NCI-H1092 treated with DMSO at 0.1 percent for 48 hours (cell line): ENCODE data around the gene BBS4.

ENCODE experiments used
- DNase-seq: peaks from one replicate; lab custom pipeline; 2025; lab: John Stamatoyannopoulos, UW

Gene BBS4

DNA sequence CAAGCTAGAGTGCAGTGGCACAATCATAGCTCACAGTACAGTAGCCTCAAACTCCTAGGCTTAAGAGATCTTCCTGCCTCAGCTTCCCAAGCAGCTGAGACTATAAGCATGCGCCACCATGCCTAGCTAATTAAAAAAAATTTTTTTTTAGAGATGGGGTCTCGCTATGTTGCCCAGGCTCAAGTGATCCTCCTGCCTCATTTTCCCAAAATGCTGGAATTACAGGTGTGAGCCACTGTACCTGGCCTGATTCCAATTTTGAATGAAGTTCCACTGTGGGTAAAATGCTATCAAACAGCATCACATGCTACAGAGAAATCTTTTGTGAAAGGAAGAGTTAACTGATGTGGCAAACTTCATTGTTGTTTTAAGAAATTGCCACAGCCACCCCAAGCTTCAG, 80.0 kb downstream of the BBS4 start:
- DNase-seq = no peak

DNA sequence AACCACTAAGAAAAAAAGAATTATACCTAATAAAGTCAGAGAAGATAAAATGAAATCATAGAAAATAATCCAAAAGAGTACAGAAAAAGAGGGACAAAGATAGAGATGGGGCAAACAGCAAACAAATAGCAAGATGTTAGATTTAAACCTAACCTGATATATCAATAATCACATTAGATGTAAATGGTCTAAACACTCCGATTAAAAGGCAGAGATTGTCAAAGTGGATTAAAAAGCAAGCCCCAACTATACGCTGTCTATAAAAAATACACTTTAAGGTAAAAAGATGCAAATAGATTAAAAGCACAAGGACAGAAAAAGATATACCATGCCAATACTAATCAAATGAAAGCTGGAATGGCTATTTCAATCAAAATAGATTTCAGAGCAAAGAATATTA, 80.8 kb downstream of the BBS4 start:
- DNase-seq = no peak

DNA sequence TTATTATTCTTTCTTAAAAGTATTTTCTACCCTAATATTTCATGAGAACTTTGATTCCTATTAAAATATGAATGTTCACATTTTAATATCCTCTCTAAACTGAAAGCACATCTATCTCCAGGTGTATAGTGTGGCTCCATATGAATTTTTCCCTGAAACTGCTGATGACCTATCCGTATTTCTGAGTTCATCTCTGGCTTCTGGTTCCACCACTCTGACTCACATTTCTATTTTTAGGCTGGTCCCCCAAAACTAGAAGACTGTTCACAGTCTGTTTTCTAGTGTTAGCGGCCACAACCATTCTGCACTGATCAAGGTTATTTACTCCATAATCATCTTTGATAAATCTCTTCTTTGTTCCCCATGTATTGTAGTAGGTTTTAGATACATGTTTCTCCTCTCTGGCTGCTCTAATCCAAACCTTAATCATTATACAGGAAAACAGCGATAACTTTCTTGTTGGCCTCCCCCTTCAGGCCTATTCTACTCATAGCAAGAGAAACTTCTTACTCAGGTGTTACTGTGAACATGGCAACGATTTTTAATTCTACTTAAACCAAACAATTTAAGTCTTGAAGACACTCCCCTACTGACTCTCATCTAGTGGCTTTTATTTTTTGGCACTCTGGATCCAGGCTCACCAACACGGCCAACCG, 84.8 kb downstream of the BBS4 start:
- DNase-seq = no peak

DNA sequence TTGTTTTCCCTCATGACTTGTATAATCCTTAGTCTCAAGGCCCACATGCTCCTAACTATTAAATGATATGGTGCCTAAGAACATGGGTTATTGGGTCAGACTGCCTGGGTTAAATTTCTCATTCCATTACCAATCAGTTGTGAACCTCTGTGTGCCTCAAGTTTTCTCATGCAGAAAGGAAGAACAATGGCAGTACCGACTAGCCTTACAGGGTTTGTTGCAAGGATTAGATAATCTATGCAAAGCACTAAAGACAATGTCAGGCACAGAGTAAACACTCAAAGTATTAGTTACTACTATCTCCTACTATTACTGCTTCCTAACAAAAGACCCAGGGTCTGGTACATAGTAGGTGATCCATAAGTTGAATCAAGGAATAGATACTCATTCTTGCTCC, 85.3 kb downstream of the BBS4 start:
- no peak for DNase-seq

DNA sequence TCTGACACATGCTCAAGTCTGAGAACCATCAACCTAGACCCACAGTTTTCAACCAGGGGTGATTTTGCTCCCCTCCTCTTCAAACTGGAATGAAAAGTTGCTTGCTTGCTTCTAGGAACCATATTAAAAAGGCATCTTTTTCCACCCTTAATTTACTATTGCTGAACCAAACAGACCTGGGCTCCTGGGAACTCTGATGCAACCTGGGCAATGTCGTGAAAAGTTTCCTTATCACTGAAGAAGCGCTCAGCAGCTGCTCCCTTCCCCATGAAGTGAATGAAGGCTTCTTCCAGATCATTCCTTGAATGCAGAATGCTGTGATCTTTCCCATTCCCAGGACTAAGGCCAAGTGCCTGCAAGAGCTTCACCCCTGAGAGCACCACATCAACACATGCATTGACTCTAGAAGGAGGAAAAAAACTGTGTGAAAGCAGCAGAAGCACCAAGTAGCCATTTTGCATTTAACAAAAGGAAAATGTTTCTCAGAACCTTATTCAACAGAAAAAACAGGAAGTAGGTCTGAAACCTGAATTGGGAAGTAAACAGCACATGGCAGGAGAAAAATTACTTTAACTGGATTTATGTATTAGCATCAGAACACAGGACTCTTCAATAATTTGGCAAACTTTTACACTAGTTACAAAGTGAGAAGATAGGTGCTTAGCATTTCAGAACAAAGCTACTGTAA, 88.8 kb downstream of the BBS4 start:
- no peak for DNase-seq

DNA sequence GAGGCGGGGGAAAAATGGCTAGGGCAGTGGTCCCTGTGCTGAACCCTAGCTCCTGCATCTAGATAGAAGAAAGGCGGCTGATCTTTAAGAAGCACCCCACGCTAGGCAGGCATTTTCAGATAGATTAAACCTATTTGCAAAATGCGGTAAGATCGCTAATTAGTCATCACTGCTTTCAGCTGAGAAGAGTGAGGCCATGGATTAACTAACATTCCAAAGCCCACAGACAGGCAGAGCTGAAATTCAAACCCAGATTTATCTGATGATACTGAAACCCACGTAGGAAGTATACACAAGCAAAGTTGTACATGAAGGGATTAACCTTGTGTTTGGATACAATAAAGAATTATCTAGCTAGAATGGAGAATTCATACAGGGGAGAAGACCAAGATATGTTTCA, 92.8 kb downstream of the BBS4 start:
- DNase-seq = no peak

DNA sequence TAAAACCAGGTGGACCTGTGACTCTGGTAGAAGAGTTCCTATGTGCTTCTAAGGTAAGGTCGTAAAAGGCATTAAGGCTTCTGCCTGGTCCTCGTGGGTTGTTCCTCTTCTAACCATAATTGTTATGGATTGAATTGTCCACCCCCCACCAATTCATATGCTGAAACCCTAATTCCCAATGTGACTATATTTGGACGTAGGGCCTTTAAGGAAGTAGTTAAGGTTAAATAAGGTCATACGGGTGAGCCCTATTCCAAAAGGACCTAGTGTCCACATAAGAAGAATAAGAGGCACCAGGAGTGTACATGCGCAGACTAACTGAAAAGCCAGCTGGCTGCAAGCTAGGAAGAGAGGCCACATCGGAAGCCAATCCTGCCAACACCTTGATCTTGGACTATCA, 95.6 kb downstream of the BBS4 start:
- DNase-seq = no peak

DNA sequence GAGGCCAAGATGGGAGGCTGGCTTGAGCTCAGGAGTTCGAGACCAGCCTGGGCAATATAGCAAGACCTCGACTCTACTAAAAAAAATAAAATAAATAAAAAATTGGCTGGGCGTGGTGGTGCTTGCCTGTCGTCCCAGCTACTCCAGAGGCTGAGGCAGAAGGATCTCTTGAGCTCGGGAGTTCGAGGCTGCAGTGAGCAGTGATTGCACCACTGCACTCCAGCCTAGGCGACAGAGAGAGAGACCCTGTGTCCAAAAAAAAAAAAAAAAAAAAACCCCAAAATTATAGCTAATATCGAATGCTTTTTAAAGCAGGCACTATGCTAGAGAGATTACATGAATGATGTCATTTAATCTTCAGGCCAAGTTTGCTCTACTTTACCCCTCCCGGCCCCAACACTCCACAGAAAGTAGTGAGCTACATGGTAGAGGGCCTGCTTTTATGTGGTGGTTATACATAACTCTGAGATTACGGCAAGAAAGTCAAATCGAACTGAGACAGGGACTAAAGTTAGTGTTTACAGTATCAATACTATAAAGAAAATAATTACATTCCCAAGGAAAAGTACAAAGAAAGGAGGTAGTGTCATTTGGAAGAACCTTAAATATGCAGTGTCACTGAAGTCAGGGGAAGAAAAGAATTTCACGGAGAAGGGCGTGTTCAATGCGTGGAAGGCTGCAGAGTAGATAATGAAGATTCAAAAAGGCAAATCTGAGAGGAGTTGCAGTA, 96.4 kb downstream of the BBS4 start:
- DNase-seq = no peak

DNA sequence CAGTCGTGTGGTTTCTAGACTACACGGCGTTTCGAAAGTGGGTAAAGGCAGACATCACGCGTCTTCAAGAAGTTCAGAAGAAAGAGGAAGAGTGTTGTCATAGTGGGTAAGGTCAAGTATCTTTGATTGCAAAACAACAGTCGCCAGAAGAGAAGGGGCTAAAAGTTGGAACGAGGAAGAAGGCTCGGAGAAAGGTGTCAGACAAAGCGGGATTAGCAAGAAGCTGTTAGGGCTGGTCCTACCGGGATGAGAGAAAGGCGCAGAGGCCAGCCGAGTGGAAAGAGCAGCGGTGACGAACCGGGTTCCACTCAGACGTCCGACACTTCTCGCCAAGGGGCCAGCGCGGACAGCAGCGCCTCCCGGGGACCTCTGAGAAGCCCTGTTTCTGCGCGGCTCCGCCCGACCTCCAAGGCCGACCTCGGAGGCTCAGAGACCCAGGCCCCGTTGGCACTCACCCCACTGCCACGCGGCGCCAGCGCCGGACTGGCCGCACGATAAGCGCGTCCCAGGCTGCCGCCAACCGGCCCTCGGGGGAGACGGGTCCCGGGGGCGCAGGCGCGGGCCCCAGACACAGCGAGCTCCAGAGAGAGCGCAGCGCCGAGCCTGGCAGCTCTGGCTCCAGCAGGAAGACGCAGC, 97.1 kb downstream of the BBS4 start:
- no peak for DNase-seq

DNA sequence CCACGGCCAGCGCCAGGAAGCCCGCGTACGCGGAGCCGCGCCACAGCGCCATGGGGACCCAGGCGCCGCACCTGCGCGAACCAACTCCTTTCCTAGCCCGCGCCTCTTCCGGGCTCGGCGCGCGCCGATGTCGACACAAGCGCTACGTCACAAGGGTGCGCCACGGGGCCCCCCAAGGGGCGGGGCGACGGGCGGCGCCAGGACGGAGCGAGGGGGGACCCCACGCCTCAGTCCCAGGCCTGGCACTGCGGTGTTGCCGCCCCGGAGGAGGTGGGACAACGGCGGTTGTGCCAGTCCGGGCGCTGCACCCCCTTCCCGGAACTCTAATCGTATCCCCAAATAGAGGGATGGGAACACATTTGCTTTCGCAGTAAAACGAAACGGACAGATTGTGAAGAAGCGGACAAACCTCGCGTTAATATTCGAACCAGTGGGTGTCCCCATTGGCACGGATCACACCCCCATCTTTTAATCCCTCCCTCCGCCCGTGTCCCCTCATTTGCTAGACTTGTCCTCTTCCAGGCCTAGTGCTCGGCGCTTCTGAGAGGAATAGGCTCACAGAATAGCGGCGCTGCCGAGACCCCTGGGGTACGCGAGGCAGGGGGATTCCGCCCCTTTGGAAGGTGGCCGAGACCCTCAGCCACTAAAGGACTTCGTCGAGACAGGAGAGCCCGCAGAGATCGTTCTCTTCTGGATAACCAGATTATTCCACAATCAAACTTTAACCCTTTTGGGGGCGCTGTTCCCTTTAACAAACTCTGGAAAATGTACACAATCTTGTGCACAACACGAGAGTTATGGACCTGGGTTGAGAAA, 97.8 kb downstream of the BBS4 start, which contains the start of gene ADPGK:
ADPGK (minus strand) TSS at position 119 of the 816 bp plus-strand sequence; CDS start at position 52, 67 bp downstream.
- peak; percentile 85 for DNase-seq

DNA sequence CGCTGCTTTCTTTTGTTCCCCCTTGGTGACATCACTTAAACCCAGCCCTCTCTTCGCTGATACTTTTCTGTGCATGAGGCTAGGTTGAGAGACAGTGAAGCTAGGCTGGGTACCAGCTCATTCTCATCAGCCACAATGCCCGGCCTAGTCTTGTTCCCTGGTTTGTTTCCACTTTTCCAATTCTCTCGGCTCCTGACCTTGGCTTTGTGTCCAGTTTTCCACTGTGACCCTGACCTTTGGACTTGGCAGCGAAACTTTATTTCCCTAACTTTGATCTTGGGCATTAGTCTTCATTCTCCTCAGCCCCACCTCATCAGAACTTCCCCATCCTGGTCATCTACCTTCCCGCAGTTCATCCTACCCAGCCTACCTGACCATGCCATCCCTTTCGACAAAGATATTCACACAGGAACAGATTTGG, 98.5 kb downstream of the BBS4 start:
- no peak for DNase-seq

DNA sequence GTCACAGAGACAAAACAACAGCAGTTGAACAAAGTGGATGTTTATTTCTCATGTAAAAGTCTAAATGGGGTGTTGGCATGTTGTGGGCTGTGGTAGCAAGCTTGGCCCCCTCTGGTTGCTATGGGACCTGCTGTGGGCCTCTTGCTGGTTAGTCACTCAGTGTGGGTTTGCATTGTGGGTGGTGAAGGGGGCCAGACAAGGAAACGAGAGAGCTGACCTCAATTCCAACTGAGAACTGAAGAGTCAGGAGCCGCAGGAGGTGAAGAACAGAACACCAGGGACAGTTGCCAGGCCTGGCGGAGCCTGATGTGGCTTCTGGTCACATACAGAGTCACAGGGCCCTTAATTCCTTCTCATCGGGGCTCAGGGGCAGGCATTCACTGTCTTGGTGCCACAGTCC, 99.4 kb downstream of the BBS4 start:
- no peak for DNase-seq

DNA sequence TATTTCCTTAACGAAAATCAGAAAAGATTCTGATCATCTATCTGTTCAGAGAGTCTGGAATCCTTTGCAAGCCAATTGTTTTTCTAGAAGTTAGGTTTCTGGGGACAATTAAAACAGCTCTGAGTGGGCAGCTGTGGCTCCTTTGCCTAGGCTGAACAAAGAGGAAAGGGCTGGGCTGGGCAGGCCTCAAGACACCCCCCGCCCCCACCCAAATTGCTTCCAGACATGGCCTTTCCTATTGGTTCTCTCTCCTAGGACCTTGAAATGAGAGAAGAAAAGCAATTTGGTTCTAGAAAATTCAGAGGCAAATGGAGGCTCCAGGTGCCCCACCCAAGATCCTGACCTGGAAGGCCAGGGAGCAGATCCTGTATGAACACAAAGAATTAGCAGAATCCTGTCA, 99.8 kb downstream of the BBS4 start:
- no peak for DNase-seq

DNA sequence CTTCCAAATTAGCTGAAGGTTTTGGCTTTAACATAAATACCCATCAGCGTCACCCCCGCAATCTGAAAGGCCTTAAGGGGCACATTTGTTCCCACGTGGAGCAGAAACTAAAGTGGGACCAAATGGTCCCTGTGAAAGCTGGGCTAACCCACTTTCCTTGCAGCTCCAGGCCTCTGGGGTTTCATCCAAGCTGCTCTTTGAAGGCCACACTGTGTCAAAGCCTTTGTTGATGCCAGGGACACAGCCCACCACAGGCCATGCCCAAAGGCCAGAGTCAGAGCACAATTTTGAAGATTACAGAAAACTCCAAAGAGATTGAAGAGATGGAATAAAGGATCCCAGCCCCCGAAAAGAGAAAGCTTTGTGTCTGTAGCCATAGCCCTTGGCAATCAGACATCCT, 100.2 kb downstream of the BBS4 start:
- DNase-seq = no peak

DNA sequence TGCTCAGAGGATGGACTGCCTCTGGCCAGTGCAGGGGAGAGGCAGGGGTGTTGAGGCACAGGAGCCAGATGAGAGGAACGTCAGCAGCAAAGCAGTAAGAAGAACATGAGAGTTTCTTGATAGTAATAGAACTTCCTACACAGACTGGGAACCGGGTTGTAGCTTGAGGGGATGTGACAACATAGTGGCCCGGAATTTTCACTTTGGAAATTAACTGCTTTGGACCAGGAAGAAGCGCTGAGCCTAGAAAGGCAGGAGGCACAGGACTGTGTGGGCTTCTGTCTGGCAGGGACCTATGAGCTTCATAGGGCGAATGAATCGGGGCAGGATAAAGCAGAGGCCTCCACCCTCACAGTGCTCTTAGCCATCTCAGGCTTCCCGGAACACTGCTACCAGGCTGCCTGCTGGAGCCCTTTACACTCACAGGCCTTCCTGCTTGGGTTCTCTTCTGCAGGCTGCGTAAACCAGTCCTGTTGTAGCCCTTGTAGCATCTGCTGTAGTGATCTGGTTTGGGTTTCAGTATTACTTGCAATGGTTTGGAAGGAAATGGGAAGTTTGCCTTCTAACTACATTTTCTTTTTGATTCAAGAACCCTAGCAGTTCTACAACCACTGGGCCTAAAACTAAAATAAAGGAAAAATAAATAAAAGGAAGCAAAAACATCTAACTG, 100.8 kb downstream of the BBS4 start:
- DNase-seq = no peak

DNA sequence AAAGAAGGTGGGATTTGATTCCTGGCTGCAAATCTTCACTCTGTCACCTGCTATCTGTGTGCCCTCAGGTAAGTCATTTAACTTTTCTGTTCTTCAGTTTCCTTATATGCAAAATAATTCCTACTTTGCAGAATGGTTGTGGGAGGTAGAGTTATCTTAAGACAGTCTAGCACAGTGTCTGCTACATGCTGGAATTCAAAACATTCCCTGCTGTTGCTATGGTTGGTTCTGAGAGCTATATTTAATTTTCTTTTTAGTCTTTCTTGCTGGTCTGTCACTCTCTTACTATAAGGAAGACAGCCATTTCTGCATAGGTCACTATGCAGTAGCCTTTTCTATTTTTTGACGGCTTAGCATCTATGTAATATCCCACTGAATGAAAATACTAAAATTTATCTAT, 101.5 kb downstream of the BBS4 start:
- DNase-seq = no peak
